Activated CD4-positive, CD25-positive, alpha-beta regulatory T cell treated with anti-CD3 and anti-CD28 coated beads, Interleukin-2, amount 50 U/mL, for 24 hours (primary cell): ENCODE measurements around the gene C2CD2L.
"Not testable (repeated sequence)": the region's sequence is repeated elsewhere in the genome, so short reads cannot be mapped to it uniquely, and the experiment has no call there.

Source experiments
- ATAC-seq, 2 donors: fragments of 150-1000 bp; cut with Tn5 transposase; one replicate each; pipeline ENCODE4 v1.10.0; 2021; ENCODE audit warnings: mild to moderate bottlenecking in 1 of 2, moderate library complexity in 1 of 2

The C2CD2L gene

DNA sequence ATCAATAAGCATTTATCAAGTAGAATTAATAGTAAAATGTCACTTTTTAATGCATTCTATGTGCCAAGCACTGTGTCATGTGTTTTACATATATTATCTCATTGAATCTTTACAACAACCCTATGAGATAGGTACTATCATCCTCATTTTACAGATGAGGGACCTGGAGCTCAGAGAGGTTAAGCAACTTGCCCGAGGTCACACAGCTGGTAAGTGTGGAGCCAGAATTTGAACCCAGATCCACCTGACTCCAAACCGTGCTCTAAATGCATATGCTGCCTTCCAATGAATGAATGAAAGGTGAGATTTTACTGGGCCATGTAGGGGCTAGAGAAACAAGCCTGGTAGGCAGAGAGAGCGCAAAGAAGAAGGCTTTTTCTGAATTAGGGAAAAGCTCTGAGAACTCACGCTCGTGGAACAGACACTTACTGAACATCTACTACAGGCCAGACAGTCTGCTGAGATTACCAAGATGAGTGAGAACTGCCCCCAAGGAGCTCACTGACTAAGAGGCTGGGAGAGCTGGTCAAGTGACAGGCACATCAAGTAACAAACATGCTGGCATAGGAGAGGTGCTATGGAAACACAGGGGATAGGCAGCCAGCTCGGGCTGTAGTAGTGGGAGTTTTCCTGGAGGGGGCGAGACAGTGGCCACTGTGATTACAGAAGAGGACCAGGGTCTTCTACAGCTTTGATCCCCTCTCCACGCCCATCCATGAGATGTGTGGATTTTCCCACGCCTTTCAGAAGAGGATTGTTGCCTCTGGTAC lies 46.1 kb downstream of the C2CD2L start:
- no peak for ATAC-seq

DNA sequence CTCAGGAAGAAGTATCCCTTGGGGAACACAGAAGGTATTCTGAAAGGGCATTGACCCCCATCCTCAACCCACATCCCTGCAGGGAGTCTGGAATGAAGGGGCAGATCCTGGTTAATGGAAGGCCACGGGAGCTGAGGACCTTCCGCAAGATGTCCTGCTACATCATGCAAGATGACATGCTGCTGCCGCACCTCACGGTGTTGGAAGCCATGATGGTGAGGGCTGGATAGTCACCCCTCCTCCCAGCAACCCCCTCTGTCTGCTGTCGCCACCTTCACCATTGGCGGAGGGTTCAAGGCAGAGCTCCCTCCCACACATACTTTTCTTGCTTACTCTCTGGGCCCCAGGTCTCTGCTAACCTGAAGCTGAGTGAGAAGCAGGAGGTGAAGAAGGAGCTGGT lies 47.0 kb downstream of the C2CD2L start:
- no peak for ATAC-seq

DNA sequence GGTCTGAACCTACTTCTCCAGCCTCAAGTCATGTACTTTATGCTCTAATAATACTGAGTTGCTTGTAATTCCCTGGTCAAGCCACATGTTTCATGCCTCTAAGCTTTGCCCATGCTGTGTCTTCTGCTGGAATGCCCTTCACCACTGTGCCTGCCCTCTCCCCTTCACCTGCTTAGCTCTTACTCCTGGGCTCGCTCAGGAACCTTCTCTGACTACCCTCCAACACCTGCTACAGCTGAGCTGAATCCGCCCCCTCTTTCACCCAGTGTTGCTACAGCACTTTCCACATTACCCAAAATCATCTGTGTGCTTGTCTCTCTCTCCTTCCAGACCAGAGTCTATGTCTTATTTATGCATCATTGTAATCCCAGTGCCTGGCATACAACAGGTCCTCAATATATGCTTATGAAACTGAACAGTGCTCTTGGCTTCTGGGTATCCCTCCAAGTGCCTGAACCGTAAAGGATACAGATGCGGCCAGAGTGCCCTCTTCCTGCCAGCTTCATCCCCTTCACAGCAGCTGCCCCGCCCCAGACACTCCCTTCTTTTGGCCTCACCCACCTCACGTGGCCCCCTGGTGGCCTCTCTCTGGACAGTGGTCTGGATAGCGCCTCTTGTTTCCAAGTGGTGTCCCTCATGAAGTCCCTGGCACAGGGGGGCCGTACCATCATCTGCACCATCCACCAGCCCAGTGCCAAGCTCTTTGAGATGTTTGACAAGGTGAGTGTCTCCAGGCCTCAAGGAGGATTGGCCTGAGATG lies 48.8 kb downstream of the C2CD2L start:
- ATAC-seq: no peak

DNA sequence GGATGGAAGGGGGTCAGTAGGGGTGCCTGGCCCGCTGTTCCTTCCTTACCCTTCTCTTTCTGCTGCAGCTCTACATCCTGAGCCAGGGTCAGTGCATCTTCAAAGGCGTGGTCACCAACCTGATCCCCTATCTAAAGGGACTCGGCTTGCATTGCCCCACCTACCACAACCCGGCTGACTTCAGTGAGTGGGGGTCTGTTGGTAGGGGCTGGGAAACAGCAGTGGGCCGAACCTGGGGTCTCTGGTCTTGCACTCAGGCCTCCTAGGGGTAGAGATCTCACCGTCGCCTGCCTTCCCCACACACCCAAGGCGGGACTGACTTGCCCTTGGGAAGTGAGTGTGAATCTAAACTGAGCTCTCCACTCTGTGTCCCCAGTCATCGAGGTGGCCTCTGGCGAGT lies 49.4 kb downstream of the C2CD2L start:
- ATAC-seq: no peak

DNA sequence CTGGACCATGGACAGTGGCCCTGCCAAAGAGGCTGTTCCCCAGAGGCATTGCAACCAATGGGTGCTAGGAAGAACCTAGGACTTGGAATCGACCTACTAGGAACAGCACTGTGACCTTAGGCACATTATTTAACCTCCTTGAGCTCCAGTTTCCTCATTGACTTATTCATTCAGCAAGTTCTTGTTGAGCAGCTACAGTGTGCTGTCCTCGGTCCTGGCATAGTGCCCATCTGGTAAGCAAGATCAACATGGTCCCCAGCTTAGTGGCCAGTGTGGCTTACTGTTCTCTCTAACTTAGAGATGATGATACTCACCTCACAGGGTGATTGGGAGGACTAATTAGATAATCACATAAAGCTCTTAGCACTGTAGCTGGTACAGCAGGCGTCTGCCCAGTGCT lies 49.9 kb downstream of the C2CD2L start:
- no peak for ATAC-seq

DNA sequence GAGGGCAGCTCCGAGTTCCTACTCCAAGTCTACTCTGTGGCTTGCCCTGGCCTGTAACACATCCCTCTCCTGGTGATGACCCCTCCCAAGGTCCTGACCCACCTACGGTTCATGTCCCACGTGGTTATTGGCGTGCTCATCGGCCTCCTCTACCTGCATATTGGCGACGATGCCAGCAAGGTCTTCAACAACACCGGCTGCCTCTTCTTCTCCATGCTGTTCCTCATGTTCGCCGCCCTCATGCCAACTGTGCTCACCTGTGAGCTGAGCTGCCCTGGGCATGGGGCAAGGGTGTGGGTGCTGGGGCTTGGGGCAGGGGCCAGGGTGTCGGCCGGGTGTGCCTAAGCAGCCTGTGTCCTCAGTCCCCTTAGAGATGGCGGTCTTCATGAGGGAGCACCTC lies 51.3 kb downstream of the C2CD2L start:
- no peak for ATAC-seq

DNA sequence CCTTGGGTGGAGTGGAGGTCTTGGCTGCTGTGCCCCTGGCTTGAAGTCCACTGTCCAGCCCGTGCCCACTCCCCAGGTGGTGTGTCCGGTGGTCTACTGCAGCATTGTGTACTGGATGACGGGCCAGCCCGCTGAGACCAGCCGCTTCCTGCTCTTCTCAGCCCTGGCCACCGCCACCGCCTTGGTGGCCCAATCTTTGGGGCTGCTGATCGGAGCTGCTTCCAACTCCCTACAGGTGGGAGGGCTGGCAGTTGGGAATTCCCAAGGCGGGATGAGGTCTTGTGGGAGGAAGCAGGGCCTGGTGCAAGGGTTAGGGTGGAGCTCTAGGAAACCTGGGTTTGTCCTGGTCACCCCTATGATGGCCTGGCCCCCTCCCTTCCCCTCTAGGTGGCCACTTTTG lies 53.0 kb downstream of the C2CD2L start:
- no peak for ATAC-seq

DNA sequence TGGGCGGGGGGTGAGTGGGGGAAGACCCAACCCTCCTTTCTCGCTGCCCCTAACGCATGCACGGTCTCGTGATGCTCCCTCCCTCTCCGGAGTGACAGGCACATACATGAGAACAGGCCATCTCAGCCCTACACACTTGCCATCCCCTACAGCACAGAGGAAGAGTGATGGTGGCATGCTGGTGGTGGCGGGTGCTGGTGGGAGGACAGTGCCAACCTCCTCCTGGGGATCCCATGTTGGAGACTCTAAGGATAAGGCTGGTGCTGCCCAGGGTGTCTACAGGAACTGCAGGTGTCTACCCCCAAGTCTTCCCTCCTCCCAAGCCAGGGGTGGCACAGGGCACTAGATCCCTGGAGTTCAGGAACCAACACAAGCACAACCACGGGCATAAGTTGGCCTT lies 54.7 kb downstream of the C2CD2L start:
- ATAC-seq: no peak

DNA sequence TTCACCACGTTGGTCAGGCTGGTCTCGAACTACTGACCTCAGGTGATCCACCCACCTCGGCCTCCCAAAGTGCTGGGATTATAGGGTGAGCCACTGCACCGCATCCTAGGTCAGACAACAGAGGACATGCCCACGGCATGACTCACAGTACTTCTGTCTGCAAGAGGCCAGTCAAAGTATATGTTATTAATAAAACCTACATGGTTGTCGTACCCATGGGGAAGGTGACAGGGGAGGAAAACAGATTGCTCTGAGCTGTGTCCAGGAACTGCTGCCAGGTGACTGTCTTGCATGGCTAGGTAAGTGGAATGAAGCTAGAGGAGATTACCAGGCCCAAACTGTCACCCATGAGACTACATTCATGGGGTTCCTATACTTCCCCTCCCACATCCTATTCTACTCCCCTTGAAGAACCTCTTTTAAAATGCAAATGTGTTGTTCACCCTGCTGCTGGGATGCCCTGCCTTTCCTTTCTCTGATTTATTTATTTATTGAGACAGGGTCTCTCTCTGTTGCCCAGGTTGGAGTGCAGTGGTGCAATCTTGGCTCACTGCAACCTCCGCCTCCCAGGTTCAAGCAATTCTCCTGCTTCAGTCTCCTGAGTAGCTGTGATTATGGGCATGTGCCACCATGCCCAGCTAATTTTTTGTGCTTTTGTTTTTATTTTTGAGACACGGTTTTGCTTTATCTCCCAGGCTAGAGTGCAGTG lies 59.4 kb downstream of the C2CD2L start:
- ATAC-seq: no peak

DNA sequence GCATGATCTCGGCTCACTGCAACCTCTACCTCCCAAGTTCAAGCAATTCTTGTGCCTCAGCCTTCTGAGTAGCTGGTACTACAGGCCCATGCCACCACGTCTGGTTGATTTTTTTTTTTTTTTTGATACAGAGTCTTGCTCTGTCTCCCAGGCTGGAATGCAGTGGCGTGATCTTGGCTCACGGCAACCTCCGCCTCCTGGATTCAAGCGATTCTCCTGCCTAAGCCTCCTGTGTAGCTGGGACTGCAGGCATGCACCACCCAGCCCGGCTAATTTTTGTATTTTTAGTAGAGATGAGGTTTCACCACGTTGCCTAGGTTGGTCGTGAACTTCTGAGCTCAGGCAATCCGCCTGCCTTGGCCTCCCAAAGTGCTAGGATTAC lies 59.9 kb downstream of the C2CD2L start:
- ATAC-seq: not testable (repeated sequence)

DNA sequence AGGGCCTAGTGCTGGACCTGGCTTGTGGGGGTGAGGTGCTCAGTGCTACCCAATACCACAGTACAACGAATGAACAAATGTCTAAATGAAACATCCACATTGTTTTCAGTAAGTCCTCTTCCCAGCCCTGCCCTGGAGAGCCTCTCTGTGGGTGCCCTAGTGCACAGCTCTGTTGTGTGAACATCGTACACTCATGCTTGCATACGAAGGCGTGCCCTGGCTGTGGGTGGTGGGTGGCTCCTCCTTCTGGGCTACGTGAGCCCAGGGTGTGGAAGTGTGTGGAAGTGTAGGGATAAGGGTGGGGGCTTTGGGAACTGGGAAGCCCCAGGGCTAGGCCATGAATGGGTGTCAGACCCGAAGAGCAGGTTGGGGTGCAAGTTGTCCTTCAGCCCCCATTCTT lies 60.8 kb downstream of the C2CD2L start:
- no peak for ATAC-seq
